HFFc6 (cell line): ENCODE data around the gene HOXA9. TPM values are rescaled to one million over a fixed set of nuclear protein-coding genes. Genes with fewer than 3 reads are reported as not detected.

Experiments
- DNase-seq: peaks from one replicate; pipeline ENCODE4 v3.0.0-alpha.2; 2018
- H3K27ac Mint-ChIP-seq: 2 replicates; pipeline ENCODE4 v1.8.0; 2020; ENCODE audit warnings: mild to moderate bottlenecking, mixed read lengths
- H3K27me3 Mint-ChIP-seq: 2 replicates; pipeline ENCODE4 v1.8.0; 2021; ENCODE audit warnings: mild to moderate bottlenecking, moderate library complexity, mixed read lengths; ENCODE audit not compliant: insufficient read depth
- H3K36me3 Mint-ChIP-seq: 2 replicates; pipeline ENCODE4 v1.8.0; 2021; ENCODE audit warnings: low read depth, mixed read lengths
- H3K4me1 Mint-ChIP-seq: 2 replicates; pipeline ENCODE4 v1.8.0; 2020; ENCODE audit warnings: low read depth, mixed read lengths
- H3K4me3 Mint-ChIP-seq: 2 replicates; pipeline ENCODE4 v1.8.0; 2020; ENCODE audit warnings: mild to moderate bottlenecking, moderate library complexity, mixed read lengths
- H3K9me3 Mint-ChIP-seq: 2 replicates; pipeline ENCODE4 v1.8.0; 2020; ENCODE audit warnings: mild to moderate bottlenecking, mixed read lengths
- total RNA-seq, 6 experiments: library from RNA; stranded (reverse); fragmentation: NEBNext Ultra II Directional; extraction: Animal tissue kit (Norgen Biotek cat#: 25700); gene quantifications; 2 replicates in 1 of 6; 3 replicates in 5 of 6; pipeline ENCODE4 v1.2.3, GENCODE V29; 2021
- TF ChIP-seq, protein P1 (sequence below): fragments of 200-600 bp; sonication (generic); IDR thresholded peaks from 2 replicates; pipeline ENCODE4 v1.5.0; 2021; ENCODE audit warnings: antibody characterized with exemption, mild to moderate bottlenecking

Gene HOXA9
- total RNA-seq, 6 experiments from 2014 or later = 25.2 to 37.0 (median 26.7) TPM

DNA sequence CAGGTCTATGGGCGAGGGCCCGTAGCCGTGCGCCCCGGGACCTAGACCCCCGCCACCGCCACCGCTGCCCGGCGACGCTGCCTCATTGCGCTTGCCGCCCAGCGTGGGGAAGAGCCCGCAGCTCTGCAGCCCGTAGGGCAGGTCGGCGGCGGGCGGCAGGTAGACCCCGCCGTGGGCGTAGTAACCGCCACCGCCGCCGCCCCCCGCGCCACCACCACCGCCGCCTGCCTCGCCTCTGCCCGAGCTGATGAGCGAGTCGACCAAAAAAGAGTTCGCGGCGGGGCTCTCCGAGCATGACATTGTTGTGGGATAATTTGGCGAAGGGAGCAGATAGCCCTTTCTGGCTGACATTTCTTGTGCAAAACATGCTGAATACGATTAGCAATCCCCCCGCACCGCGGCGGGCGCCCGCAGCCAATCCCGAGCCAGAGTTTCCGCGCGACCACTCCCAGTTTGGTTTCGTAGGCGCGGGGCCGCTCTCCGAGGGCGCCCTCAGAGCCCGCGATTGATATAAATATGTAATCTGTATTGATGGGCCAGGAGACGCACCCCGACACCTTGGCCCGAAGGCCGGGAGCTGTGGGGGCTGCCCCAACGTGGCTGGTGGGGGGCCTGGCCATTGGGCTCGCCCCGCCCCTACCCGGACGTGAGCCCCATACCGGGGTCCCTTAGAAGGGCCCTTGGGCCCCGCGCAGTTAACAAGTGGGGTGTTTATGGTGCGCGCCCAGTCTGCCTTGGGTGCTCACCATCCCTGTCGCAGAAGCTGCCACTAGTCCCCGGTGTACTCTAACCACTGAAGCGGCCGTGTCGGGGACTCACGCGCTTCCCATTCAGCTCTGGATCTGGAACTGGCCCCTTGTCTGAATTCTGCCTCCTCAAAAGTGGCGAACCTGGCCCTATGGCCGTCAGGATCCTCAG lies 8.9 kb upstream of the HOXA9 start, which contains the start of gene HOXA10:
HOXA10 (minus strand) TSS at position 365 of the 918 bp plus-strand sequence; CDS start at position 351, 14 bp downstream.
- H3K27ac Mint-ChIP-seq = peak within 1 kb of the TSS; percentile 99

DNA sequence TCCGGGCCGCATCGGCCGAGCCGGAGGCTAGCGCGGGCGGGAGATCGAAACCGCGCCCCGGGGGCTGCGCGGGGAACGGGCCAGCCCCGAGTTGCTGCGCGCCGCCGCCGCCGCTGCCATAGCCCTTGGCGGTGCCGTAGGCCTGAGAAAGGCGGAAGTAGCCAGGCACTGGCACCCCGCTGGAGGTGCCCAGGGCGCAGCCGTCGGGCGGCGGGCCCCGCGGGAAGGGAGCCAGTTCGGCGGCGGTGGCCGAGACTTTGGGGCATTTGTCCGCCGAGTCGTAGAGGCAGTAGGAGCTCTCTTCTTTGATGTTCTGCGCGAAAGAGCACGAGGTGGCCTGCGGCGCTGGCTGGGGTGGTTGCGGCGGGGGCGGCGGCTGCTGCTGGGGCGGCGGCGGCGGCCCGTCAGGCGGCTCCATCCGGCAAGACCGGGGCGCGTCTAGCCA lies 8.2 kb upstream of the HOXA9 start:
- H3K27ac Mint-ChIP-seq = no peak overlapping the region; the same call in 1 of the 2 replicates
- H3K9me3 Mint-ChIP-seq = no peaks in the 10 kb centered on the region
- TF ChIP-seq, protein P1, sequence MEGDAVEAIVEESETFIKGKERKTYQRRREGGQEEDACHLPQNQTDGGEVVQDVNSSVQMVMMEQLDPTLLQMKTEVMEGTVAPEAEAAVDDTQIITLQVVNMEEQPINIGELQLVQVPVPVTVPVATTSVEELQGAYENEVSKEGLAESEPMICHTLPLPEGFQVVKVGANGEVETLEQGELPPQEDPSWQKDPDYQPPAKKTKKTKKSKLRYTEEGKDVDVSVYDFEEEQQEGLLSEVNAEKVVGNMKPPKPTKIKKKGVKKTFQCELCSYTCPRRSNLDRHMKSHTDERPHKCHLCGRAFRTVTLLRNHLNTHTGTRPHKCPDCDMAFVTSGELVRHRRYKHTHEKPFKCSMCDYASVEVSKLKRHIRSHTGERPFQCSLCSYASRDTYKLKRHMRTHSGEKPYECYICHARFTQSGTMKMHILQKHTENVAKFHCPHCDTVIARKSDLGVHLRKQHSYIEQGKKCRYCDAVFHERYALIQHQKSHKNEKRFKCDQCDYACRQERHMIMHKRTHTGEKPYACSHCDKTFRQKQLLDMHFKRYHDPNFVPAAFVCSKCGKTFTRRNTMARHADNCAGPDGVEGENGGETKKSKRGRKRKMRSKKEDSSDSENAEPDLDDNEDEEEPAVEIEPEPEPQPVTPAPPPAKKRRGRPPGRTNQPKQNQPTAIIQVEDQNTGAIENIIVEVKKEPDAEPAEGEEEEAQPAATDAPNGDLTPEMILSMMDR = no peak
- H3K4me1 Mint-ChIP-seq = peaks cover 57% of the 10 kb centered on the region
- peaks cover 25% of the 10 kb centered on the region for H3K27me3 Mint-ChIP-seq
- peak overlapping the region; percentile 93 for H3K4me3 Mint-ChIP-seq
- no peak for DNase-seq
- H3K36me3 Mint-ChIP-seq = peaks cover 61% of the 10 kb centered on the region

More for the DNA sequence above, 8.9 kb upstream of the HOXA9 start, which contains the start of gene HOXA10:
- Mint-ChIP-seq H3K27me3 (peaks cover 24% of the 10 kb centered on the region), H3K36me3 (peaks cover 61% of the 10 kb centered on the region), H3K4me3 (peak within 1 kb of the TSS; percentile 96), H3K9me3 (no peaks in the 10 kb centered on the region), H3K4me1 (peaks cover 55% of the 10 kb centered on the region)
- TF ChIP-seq, protein P1 = no peak
- peak; percentile 71 for DNase-seq

DNA sequence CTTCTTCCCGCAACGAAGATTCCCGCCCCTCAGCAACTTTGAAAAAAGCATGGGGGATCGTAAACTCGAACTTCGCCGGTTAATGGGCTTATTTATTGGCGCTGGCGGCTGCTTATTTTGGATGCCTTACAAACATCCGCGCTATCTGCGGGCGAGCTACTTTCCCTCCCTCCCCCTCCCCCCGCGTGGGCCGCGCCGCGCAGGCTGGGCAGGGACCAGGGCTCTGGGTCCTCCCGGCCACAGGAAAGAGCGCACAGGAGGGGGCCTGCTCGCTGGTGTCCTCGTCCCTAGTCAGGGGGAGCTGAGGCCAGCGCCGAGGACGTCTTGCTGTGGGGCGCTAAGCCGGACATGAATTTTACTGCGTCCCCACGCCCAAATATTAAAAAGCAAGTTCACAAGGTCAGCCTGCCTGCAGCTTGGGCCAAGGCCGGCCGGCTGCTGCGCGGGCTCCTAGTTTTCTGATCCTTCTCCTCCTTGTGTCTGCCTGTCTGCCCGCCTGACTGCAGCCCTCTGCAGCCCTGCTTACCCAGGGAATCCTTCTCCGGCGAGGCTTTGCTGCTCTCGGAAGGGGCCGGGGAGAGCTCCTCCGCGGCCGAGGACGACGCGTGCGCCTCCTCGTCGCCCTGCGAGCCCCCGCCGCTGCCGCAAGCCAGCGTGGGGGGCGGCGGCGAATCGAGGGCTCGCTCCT lies 7.6 kb upstream of the HOXA9 start:
- peaks cover 61% of the 10 kb centered on the region for H3K36me3 Mint-ChIP-seq
- DNase-seq = peak; percentile 89
- H3K4me1 Mint-ChIP-seq = peaks cover 62% of the 10 kb centered on the region
- H3K27ac Mint-ChIP-seq = peak overlapping the region; percentile 99
- H3K4me3 Mint-ChIP-seq = peak overlapping the region; percentile 96
- peaks cover 26% of the 10 kb centered on the region for H3K27me3 Mint-ChIP-seq
- H3K9me3 Mint-ChIP-seq = no peaks in the 10 kb centered on the region
- TF ChIP-seq, protein P1 = no peak

DNA sequence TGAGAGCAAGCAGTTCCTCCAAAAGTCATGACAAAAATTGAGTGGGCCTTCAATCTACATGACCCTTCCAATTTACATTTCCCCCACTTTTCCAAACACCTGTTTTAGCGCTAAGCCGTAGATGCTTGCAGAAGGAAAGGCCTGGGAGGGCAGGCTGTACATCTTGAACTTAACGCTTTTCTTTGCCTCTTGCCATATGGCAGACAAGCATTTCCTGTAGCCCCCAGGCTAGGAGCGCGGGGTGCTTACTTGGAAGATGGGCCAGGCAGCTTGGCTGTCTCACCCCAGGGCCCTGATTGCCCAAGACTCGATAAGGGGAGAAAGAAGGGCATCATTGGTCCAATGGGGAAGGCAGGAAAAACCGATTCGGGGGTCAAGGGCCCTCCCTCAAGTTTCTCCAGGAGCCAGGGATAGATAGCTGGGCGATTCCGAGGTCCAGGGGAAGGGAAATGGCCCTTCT lies 7.0 kb upstream of the HOXA9 start:
- H3K27me3 Mint-ChIP-seq = peaks cover 26% of the 10 kb centered on the region
- peaks cover 58% of the 10 kb centered on the region for H3K36me3 Mint-ChIP-seq
- peak; percentile 75 for DNase-seq
- H3K9me3 Mint-ChIP-seq = no peaks in the 10 kb centered on the region
- peak overlapping the region; percentile 96 for H3K4me3 Mint-ChIP-seq
- peaks cover 62% of the 10 kb centered on the region for H3K4me1 Mint-ChIP-seq
- peak overlapping the region; percentile 99 for H3K27ac Mint-ChIP-seq
- TF ChIP-seq, protein P1 = no peak

GRCh38 chr7:27171637-27172314 lies 6.4 kb upstream of the HOXA9 start:
- TF ChIP-seq, protein P1 = no peak; the same call in 1 of the 2 replicates
- Mint-ChIP-seq H3K4me1 (peaks cover 62% of the 10 kb centered on the region), H3K4me3 (peak overlapping the region; percentile 96), H3K36me3 (peaks cover 60% of the 10 kb centered on the region), H3K27me3 (peaks cover 30% of the 10 kb centered on the region), H3K9me3 (no peaks in the 10 kb centered on the region), H3K27ac (peak overlapping the region; percentile 99)
- DNase-seq = no peak
